GM23248 (cell line): ENCODE measurements around the gene ILK.

Source experiments
- EZH2 ChIP-seq: fragments of 200-600 bp; sonication (generic); IDR thresholded peaks from 2 replicates; pipeline ENCODE4 v1.6.1; 2018; ENCODE audit warnings: antibody characterized with exemption, mild to moderate bottlenecking; ENCODE audit not compliant: insufficient read depth, poor library complexity, severe bottlenecking
- EZH2phosphoT487 ChIP-seq: fragments of 200-600 bp; sonication (generic); IDR thresholded peaks from 2 replicates; pipeline ENCODE4 v1.6.1; 2018; ENCODE audit warnings: antibody characterized with exemption, moderate library complexity, mild to moderate bottlenecking, low read depth; ENCODE audit not compliant: insufficient read depth

DNA sequence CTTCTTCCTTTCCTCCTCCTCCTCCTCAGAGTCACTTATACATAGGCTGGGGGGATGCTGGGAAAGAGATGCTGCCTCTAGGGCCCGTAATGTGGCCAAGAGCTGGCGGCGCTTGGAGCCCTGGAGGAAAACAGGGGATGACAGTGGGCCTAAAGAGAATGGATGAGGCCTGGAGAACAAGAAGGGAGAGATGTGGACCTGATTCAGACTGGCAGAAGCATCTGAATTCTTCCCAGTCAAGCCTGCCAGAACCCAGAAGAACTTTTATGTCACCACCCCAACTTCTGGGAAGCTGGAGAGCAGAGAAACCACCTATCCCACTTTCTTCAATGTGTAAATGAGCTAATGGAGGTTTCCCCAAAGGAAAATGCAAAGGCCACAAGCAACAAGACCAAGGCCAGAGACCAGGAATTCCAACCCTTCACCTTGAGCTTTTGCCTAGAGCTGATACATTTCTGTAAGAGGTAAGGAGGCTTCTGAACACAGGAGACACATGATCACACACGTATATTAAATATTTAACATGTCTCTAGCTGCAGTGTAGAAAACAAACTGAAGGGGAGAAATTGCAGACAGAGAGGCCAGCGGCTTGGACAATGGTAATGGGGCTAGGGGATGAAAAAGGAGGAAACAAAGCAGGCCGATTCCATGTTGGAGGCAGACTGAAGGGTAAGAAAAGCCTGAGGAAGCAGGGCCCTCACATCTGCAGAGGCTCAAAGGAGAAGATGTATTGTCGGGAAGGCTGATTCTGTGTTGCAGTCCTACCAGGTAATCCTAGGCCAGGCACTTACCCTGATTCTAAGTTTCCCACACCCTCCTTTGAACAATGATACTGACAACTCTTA lies 1.3 kb upstream of the ILK start:
- TF ChIP-seq EZH2phosphoT487 = no peak
- no peak for TF ChIP-seq EZH2
